Renal cortex interstitium (tissue), 11 donors: ENCODE data around the gene HSPG2. TPM values are rescaled to one million over a fixed set of nuclear protein-coding genes. Genes with fewer than 3 reads are reported as not detected.

Source experiments
- DNase-seq, 11 donors: peaks; one replicate each; pipeline ENCODE4 v3.0.0-alpha.2; 2013; ENCODE audit warnings: low read depth in 9 of 11, low spot score in 4 of 11; ENCODE audit errors: extremely low read depth in 1 of 11
- polyA plus RNA-seq, 3 donors: library from polyadenylated mRNA; unstranded; fragments of 120-200 nt; gene quantifications; one replicate each; pipeline ENCODE4 v1.2.1, GENCODE V29; 2013; ENCODE audit not compliant: insufficient read length in 3 of 3

Gene HSPG2
- polyA plus RNA-seq, 3 donors = 130 to 200 (median 188) TPM

GRCh38 chr1:21843208-21843607 is 93.9 kb downstream of the HSPG2 start:
- no peak for DNase-seq

GRCh38 chr1:21842606-21843162 is 94.4 kb downstream of the HSPG2 start:
- no peak for DNase-seq

- DNase-seq = no peak
Measured at GRCh38 chr1:21841852-21842466, 95.2 kb downstream of the HSPG2 start.

- no peak for DNase-seq
Measured at GRCh38 chr1:21840981-21841380, 96.1 kb downstream of the HSPG2 start.

- no peak for DNase-seq
Measured at GRCh38 chr1:21839337-21840037, 97.6 kb downstream of the HSPG2 start.

GRCh38 chr1:21838359-21839157 is 98.6 kb downstream of the HSPG2 start:
- no peak for DNase-seq

- no peak for DNase-seq
Measured at GRCh38 chr1:21837476-21837875, 99.6 kb downstream of the HSPG2 start.

- no peak for DNase-seq
Measured at GRCh38 chr1:21836729-21837128, 100.4 kb downstream of the HSPG2 start.

- DNase-seq = no peak
Measured at GRCh38 chr1:21836010-21836409, 101.1 kb downstream of the HSPG2 start.

GRCh38 chr1:21834666-21835065 is 102.4 kb downstream of the HSPG2 start:
- DNase-seq = no peak

- no peak for DNase-seq
Measured at GRCh38 chr1:21834094-21834493, 103.0 kb downstream of the HSPG2 start.

- DNase-seq = no peak
Measured at GRCh38 chr1:21833392-21833976, 103.6 kb downstream of the HSPG2 start.

- DNase-seq = no peak
Measured at GRCh38 chr1:21831454-21831970, 105.6 kb downstream of the HSPG2 start.

- no peak for DNase-seq
Measured at GRCh38 chr1:21830792-21831453, 106.2 kb downstream of the HSPG2 start.

- DNase-seq = no peak
Measured at GRCh38 chr1:21829294-21829693, 107.8 kb downstream of the HSPG2 start.

GRCh38 chr1:21828506-21829210 is 108.5 kb downstream of the HSPG2 start:
- no peak for DNase-seq

GRCh38 chr1:21828075-21828474 is 109.0 kb downstream of the HSPG2 start:
- no peak for DNase-seq

- DNase-seq = no peak
Measured at GRCh38 chr1:21827141-21827679, 109.9 kb downstream of the HSPG2 start.
